K562 (cell line): ENCODE measurements around the gene PRAC1. TPM values are rescaled to one million over a fixed set of nuclear protein-coding genes. Genes with fewer than 3 reads are reported as not detected.

ENCODE experiments used
- ATAC-seq: fragments of 200-7000 bp; cut with Tn5 transposase; 3 replicates; pipeline ENCODE4 v1.9.1; 2020; ENCODE audit warnings: moderate library complexity
- BruUV-seq: library from RNA; stranded (reverse); fragments of 400-500 nt; replicated peaks from 2 replicates; lab custom pipeline; 2021; lab: Mats Ljungman, UMichigan
- CTCF ChIA-PET: fragments of 300-600 bp; formaldehyde crosslinking; extraction: SDS; loops from one replicate; lab custom pipeline; 2021; ENCODE audit warnings: low intra/inter-chr PET ratio; lab: Yijun Ruan, JAX
- POLR2A ChIA-PET: fragments of 300-600, 350-650 bp; sonication (Branson Sonifier 250); formaldehyde crosslinking; extraction: SDS; loops from one replicate; lab custom pipeline; 2021; ENCODE audit warnings: antibody characterized with exemption, inconsistent platforms; lab: Yijun Ruan, JAX
- DNase-seq, 4 experiments: peaks; one replicate each; pipeline versions ENCODE4 v3.0.0 to v3.0.0-alpha.2; 2011 to 2018; ENCODE audit warnings: low spot score in 3 of 4, mixed read lengths in 3 of 4; ENCODE audit errors: extremely low read depth in 1 of 4
- FAIRE-seq: peaks from 2 replicates; lab custom pipeline; 2011; peaks lifted over from hg19 to GRCh38; lab: Jason Lieb, UNC
- H2AFZ ChIP-seq: 2 replicates; pipeline ENCODE4 v1.6.0; 2011; ENCODE audit warnings: low read depth, low read length, control low read depth, inconsistent platforms
- H3K27ac ChIP-seq: fragments of 200-600 bp; 3 replicates; pipeline ENCODE4 v1.8.0; 2011; ENCODE audit warnings: low read depth, mild to moderate bottlenecking, control low read depth, inconsistent platforms, low read length, moderate library complexity, mixed read lengths; ENCODE audit errors: extremely low read depth
- H3K27me3 ChIP-seq, 2 experiments: fragments of 300-600 bp in 1 of 2; 2 replicates in 1 of 2; 3 replicates in 1 of 2; pipeline versions ENCODE4 v1.6.0 to v1.8.0; 2011; ENCODE audit warnings: inconsistent platforms in 2 of 2, low read length in 2 of 2, mild to moderate bottlenecking in 1 of 2, mixed read lengths in 1 of 2, moderate library complexity in 1 of 2; ENCODE audit not compliant: control insufficient read depth in 2 of 2, insufficient read depth in 2 of 2
- H3K36me3 ChIP-seq: fragments of 300-600 bp; 3 replicates; pipeline ENCODE4 v1.8.0; 2011; ENCODE audit warnings: mild to moderate bottlenecking, low read length, inconsistent platforms; ENCODE audit not compliant: control insufficient read depth, insufficient read depth
- H3K4me1 ChIP-seq, 2 experiments: fragments of 200-600 bp in 1 of 2; replicated peaks in 1 of 2; 2 replicates in 1 of 2; 3 replicates in 1 of 2; pipeline versions ENCODE4 v1.5.1 to v1.8.0; 2011; ENCODE audit warnings: inconsistent platforms in 2 of 2, low read length in 2 of 2, mild to moderate bottlenecking in 1 of 2, mixed read lengths in 1 of 2, moderate library complexity in 1 of 2; ENCODE audit not compliant: control insufficient read depth in 2 of 2, insufficient read depth in 2 of 2
- H3K4me2 ChIP-seq: 2 replicates; pipeline ENCODE4 v1.6.1; 2011; ENCODE audit warnings: low read length, control low read depth, inconsistent platforms, mixed read lengths; ENCODE audit not compliant: insufficient read depth
- H3K4me3 ChIP-seq: fragments of 200-600 bp; sonication (generic), shearing (Covaris generic); 2 replicates; pipeline ENCODE4 v1.5.1; 2016; ENCODE audit warnings: control low read depth, inconsistent platforms
- H3K79me2 ChIP-seq: fragments of 200-600 bp; 3 replicates; pipeline ENCODE4 v1.8.0; 2011; ENCODE audit warnings: low read length, inconsistent platforms; ENCODE audit not compliant: control insufficient read depth, insufficient read depth
- H3K9ac ChIP-seq, 2 experiments: 2 replicates each; pipeline versions ENCODE4 v1.6.0 to v1.6.1; 2011; ENCODE audit warnings: low read depth in 2 of 2, low read length in 2 of 2, control low read depth in 1 of 2, inconsistent platforms in 1 of 2, mild to moderate bottlenecking in 1 of 2, mixed read lengths in 1 of 2; ENCODE audit not compliant: insufficient read depth in 1 of 2
- H3K9me1 ChIP-seq: one replicate; pipeline ENCODE4 v1.6.0; 2011; ENCODE audit warnings: inconsistent platforms, mild to moderate bottlenecking, low read length, moderate library complexity; ENCODE audit not compliant: control insufficient read depth, insufficient read depth
- H3K9me3 ChIP-seq: replicated peaks from 2 replicates; pipeline ENCODE4 v1.5.1; 2011; ENCODE audit warnings: low read depth, low read length, inconsistent platforms; ENCODE audit not compliant: control insufficient read depth, insufficient read depth
- H4K20me1 ChIP-seq: replicated peaks from 2 replicates; pipeline ENCODE4 v1.6.1; 2011; ENCODE audit warnings: low read length, inconsistent platforms, mixed read lengths; ENCODE audit not compliant: control insufficient read depth, insufficient read depth
- ATF1 ChIP-seq, 2 experiments: fragments of 450-650 bp in 1 of 2; IDR thresholded peaks; 2 replicates each; pipeline ENCODE4 v1.6.1; 2016; ENCODE audit warnings: missing compliant biosample characterization in 1 of 2, missing genetic modification characterization in 1 of 2
- ELF2 ChIP-seq: fragments of 250-450 bp; sonication (Bioruptor Pico); IDR thresholded peaks from 2 replicates; pipeline ENCODE4 v1.5.0; 2021; ENCODE audit warnings: mild to moderate bottlenecking
- FOXJ3 ChIP-seq: sonication (generic); formaldehyde crosslinking; IDR thresholded peaks from 2 replicates; pipeline ENCODE4 v1.4.0; 2020; ENCODE audit warnings: mild to moderate bottlenecking, missing genetic modification reagents
- FOXM1 ChIP-seq, 2 experiments: fragments of 450-650 bp in 1 of 2; sonication (generic) in 1 of 2; formaldehyde crosslinking in 1 of 2; IDR thresholded peaks; 2 replicates each; pipeline versions ENCODE4 v1.6.1 to v1.9.0; 2017 to 2022; ENCODE audit warnings: low read depth in 2 of 2, mild to moderate bottlenecking in 2 of 2, missing genetic modification reagents in 1 of 2, moderate library complexity in 1 of 2
- JUND ChIP-seq, 2 experiments: IDR thresholded peaks; 2 replicates in 1 of 2; 3 replicates in 1 of 2; pipeline ENCODE4 v1.6.1; 2011; ENCODE audit warnings: borderline replicate concordance in 2 of 2, low read depth in 2 of 2, low read length in 2 of 2, improper control_type of control experiment in 1 of 2, missing biosample characterization in 1 of 2, missing genetic modification characterization in 1 of 2, missing genetic modification reagents in 1 of 2
- KDM5B ChIP-seq: fragments of 200-600 bp; sonication (generic); IDR thresholded peaks from 2 replicates; pipeline ENCODE4 v1.6.1; 2012; ENCODE audit warnings: low read depth, mild to moderate bottlenecking, moderate library complexity, low read length, control low read depth, inconsistent platforms; ENCODE audit not compliant: insufficient replicate concordance
- KLF13 ChIP-seq: fragments of 450-650 bp; IDR thresholded peaks from 2 replicates; pipeline ENCODE4 v1.6.1; 2016; ENCODE audit warnings: missing genetic modification characterization, low read depth, mild to moderate bottlenecking, missing compliant biosample characterization, moderate library complexity, borderline replicate concordance
- RAD51 ChIP-seq: fragments of 450-650 bp; IDR thresholded peaks from 2 replicates; pipeline ENCODE4 v1.7.1; 2016; ENCODE audit warnings: low read depth, mild to moderate bottlenecking, borderline replicate concordance
- USF2 ChIP-seq: sonication (generic); formaldehyde crosslinking; IDR thresholded peaks from 2 replicates; pipeline ENCODE4 v1.5.0; 2020; ENCODE audit warnings: missing genetic modification reagents
- ZBED1 ChIP-seq: IDR thresholded peaks from 2 replicates; pipeline ENCODE4 v1.6.1; 2014
- ZNF449 ChIP-seq: fragments of 250-450 bp; sonication (Bioruptor Pico); IDR thresholded peaks from 2 replicates; pipeline ENCODE4 v1.8.0; 2022; ENCODE audit warnings: moderate library complexity, mild to moderate bottlenecking, inconsistent platforms
- ZSCAN32 ChIP-seq: fragments of 450-650 bp; formaldehyde crosslinking; IDR thresholded peaks from 2 replicates; pipeline ENCODE4 v1.4.0; 2020; ENCODE audit warnings: mild to moderate bottlenecking, moderate library complexity
- WGBS: fragments of 100-300 bp; shearing (Covaris generic); methylation state at CpG from one replicate; pipeline ENCODE4 v1.1.6; 2016; ENCODE audit warnings: low coverage, mixed read lengths; ENCODE audit not compliant: insufficient coverage; ENCODE audit errors: missing lambda C conversion rate; 5-methylcytosine and 5-hydroxymethylcytosine counted together
- in situ Hi-C: fragments of 300-500 bp; cut with MboI; formaldehyde crosslinking; loops from 4 replicates; pipeline ENCODE4 v1.15.0; 2018; ENCODE audit warnings: inconsistent platforms, mixed read lengths
- intact Hi-C: fragments of 100-400 bp; cut with micrococcal nuclease; formaldehyde crosslinking; loops from 2 replicates; pipeline ENCODE4 v1.14.2; 2022
- polyA plus RNA-seq, 8 experiments: library from polyadenylated mRNA; depleted of rRNA in 4 of 8; stranded (reverse) in 5 of 8; unstranded in 3 of 8; fragments of >200 nt; fragmentation: Nextera tagmentation in 2 of 8; fragmentation: Illumina TruSeq in 1 of 8; extraction: Ambion mirVana in 2 of 8; extraction: Trizol in 1 of 8; gene quantifications; 2 replicates each; pipeline versions ENCODE4 v1.2.1 to v1.2.3, GENCODE V29; 2011 to 2014; ENCODE audit warnings: inconsistent platforms in 1 of 8, missing spikeins in 1 of 8
- total RNA-seq, 7 experiments: library from RNA; depleted of rRNA in 6 of 7; stranded (reverse); fragments of >200 nt in 6 of 7; fragmentation: Illumina TruSeq in 2 of 7; extraction: Trizol in 2 of 7; gene quantifications; 2 replicates each; pipeline versions ENCODE4 v1.2.1 to v1.2.3, GENCODE V29; 2011 to 2021; ENCODE audit warnings: low replicate concordance in 1 of 7

The PRAC1 gene
- total and polyA plus RNA-seq, 9 of the 15 experiments (the other 6 are each of a cell fraction or from before 2014, with no cell fraction given), result not detected

- ATAC-seq (no peak), DNase-seq (no peak), FAIRE-seq (no peak)
- no peak overlapping the region for H3K4me2 ChIP-seq
- POLR2A ChIA-PET, result no interaction called here
- H4K20me1 ChIP-seq, result no peaks in the 10 kb centered on the region
- H3K9ac ChIP-seq, result no peak overlapping the region
- no peaks in the 10 kb centered on the region for H3K36me3 ChIP-seq
- no peaks in the 10 kb centered on the region for H3K9me1 ChIP-seq
- in situ Hi-C loops, result loop anchor here (25.0 kb wide), 1 partner anchor 347 kb away; no protein-coding TSS in a partner anchor
- 29% methylated on average over 5 of the region's 5 CpGs for WGBS
- BruUV-seq, result no TSS peak
- no peaks in the 10 kb centered on the region for H3K9me3 ChIP-seq
- no peak overlapping the region for H3K27ac ChIP-seq
- no peak overlapping the region for H2AFZ ChIP-seq
- no peak overlapping the region for H3K4me3 ChIP-seq
- TF ChIP-seq USF2, result 0 out of 2 replicates have a peak, but pooled peaks have one; percentile 41
- peak; percentile 58; the same call in 1 of the 2 replicates for TF ChIP-seq RAD51
- no peak for TF ChIP-seq KDM5B
- TF ChIP-seq, all 486 proteins: peak for 2
- Histone ChIP-seq H3K27me3 (peaks cover 8 to 10% of the 10 kb centered on the region in 2 experiments; a peak in 3 of 5 replicates), H3K79me2 (no peaks in the 10 kb centered on the region), H3K4me1 (no peaks in the 10 kb centered on the region; a peak in 1 of 5 replicates)
- intact Hi-C loops, result no loop called here
- CTCF ChIA-PET, result no interaction called here
These were observed 31.7 kb downstream of the PRAC1 start for GRCh38 chr17:48690655-48691054.

GRCh38 chr17:48681609-48682008 lies 40.7 kb downstream of the PRAC1 start:
- H3K9me3 ChIP-seq, result no peaks in the 10 kb centered on the region
- 4% methylated on average over 1 of the region's 1 CpG for WGBS
- peaks cover 0 to 8% of the 10 kb centered on the region in 2 experiments; a peak in 2 of 5 replicates for H3K4me1 ChIP-seq
- TF ChIP-seq ZNF449 (CRISPR knock-in tag), result no peak
- TF ChIP-seq JUND (IDR thresholded peaks at IDR 0.05; ENCODE audit: borderline replicate concordance, low read depth, low read length), result no peak
- TF ChIP-seq JUND (tag; IDR thresholded peaks at IDR 0.05; ENCODE audit: borderline replicate concordance, low read depth, low read length), result no peak
- no peak for TF ChIP-seq ELF2 (CRISPR knock-in tag)
- no peak for TF ChIP-seq FOXJ3
- TF ChIP-seq ZSCAN32 (CRISPR knock-in tag), result no peak
- TF ChIP-seq KLF13, result no peak
- TF ChIP-seq FOXM1 (IDR thresholded peaks at IDR 0.05; ENCODE audit: low read depth), result no peak
- no peak for TF ChIP-seq FOXM1 (CRISPR knock-in tag; IDR thresholded peaks at IDR 0.05; ENCODE audit: low read depth)
- no peak for TF ChIP-seq ZBED1
- TF ChIP-seq ATF1 (CRISPR knock-in tag; IDR thresholded peaks at IDR 0.05), result no peak
- TF ChIP-seq ATF1 (tag; IDR thresholded peaks at IDR 0.05), result no peak
- CTCF ChIA-PET, result interaction anchor here (0.7 to 3.8 kb wide), 2 partner anchors 197 to 207 kb away, joined by 3 to 22 read pairs; no protein-coding TSS in a partner anchor
- H3K9ac ChIP-seq, result no peak overlapping the region
- no peaks in the 10 kb centered on the region for H3K36me3 ChIP-seq
- BruUV-seq, result no TSS peak
- no peak for DNase-seq
- H3K27me3 ChIP-seq, result peaks cover 20 to 27% of the 10 kb centered on the region in 2 experiments; a peak in 4 of 5 replicates
- in situ Hi-C loops (loop anchor here (5.0 to 25.0 kb wide), 3 partner anchors 106 to 356 kb away; no protein-coding TSS in a partner anchor), intact Hi-C loops (no loop called here)
- H3K27ac ChIP-seq, result no peak overlapping the region
- no peaks in the 10 kb centered on the region; the same call in 1 of the 2 replicates for H4K20me1 ChIP-seq
- H3K9me1 ChIP-seq, result no peaks in the 10 kb centered on the region
- H2AFZ ChIP-seq, result no peak overlapping the region
- no peak for ATAC-seq
- FAIRE-seq, result no peak
- H3K4me3 ChIP-seq, result no peak overlapping the region
- H3K79me2 ChIP-seq, result no peaks in the 10 kb centered on the region
- no peak overlapping the region for H3K4me2 ChIP-seq
- POLR2A ChIA-PET, result interaction anchor here (0.6 to 1.3 kb wide), 3 partner anchors 10 to 45 kb away, joined by 3 to 4 read pairs (median 3); no protein-coding TSS in a partner anchor
